Activated CD8-positive, alpha-beta memory T cell treated with anti-CD3 and anti-CD28 coated beads for 48 hours (primary cell): ENCODE measurements around the gene MRM2.

Experiments used
- DNase-seq, 3 experiments: peaks; one replicate each; pipeline ENCODE4 v3.0.0-alpha.2; 2020; ENCODE audit warnings: low read depth in 2 of 3, low spot score in 2 of 3

Gene MRM2

GRCh38 chr7:2192831-2193534 lies 49.0 kb downstream of the MRM2 start:
- DNase-seq = no peak

- no peak for DNase-seq
Measured at GRCh38 chr7:2191016-2191415, 51.0 kb downstream of the MRM2 start.

GRCh38 chr7:2190531-2190930 lies 51.5 kb downstream of the MRM2 start:
- no peak for DNase-seq

GRCh38 chr7:2186166-2186565 lies 55.8 kb downstream of the MRM2 start:
- DNase-seq = no peak

GRCh38 chr7:2185715-2186114 lies 56.3 kb downstream of the MRM2 start:
- DNase-seq = no peak
